HUES64 (cell line): ENCODE measurements around the gene APBA2.

Source experiments
- H3K27ac ChIP-seq: 2 replicates; pipeline ENCODE4 v1.7.0; 2013; ENCODE audit warnings: low read depth, low read length, inconsistent platforms
- H3K27me3 ChIP-seq: 2 replicates; pipeline ENCODE4 v1.6.1; 2013; ENCODE audit warnings: mild to moderate bottlenecking, low read length; ENCODE audit not compliant: insufficient read depth
- H3K36me3 ChIP-seq: 2 replicates; pipeline ENCODE4 v1.6.1; 2013; ENCODE audit warnings: mild to moderate bottlenecking, low read length; ENCODE audit not compliant: insufficient read depth
- H3K4me1 ChIP-seq: 2 replicates; pipeline ENCODE4 v1.6.1; 2013; ENCODE audit warnings: mild to moderate bottlenecking, low read length, moderate library complexity; ENCODE audit not compliant: insufficient read depth
- H3K4me3 ChIP-seq: 2 replicates; pipeline ENCODE4 v1.5.1; 2013; ENCODE audit warnings: mild to moderate bottlenecking, low read length, moderate library complexity
- H3K9ac ChIP-seq: 2 replicates; pipeline ENCODE4 v1.6.1; 2013; ENCODE audit warnings: mild to moderate bottlenecking, low read depth, low read length
- H3K9me3 ChIP-seq: 2 replicates; pipeline ENCODE4 v1.6.1; 2013; ENCODE audit warnings: low read depth, low read length; ENCODE audit not compliant: insufficient read depth
- WGBS: fragments of 150-250, 120-280 bp; methylation state at CpG from one replicate; pipeline ENCODE4 v1.1.7; 2013; ENCODE audit warnings: missing lambda C conversion rate; 5-methylcytosine and 5-hydroxymethylcytosine counted together

APBA2 gene

DNA sequence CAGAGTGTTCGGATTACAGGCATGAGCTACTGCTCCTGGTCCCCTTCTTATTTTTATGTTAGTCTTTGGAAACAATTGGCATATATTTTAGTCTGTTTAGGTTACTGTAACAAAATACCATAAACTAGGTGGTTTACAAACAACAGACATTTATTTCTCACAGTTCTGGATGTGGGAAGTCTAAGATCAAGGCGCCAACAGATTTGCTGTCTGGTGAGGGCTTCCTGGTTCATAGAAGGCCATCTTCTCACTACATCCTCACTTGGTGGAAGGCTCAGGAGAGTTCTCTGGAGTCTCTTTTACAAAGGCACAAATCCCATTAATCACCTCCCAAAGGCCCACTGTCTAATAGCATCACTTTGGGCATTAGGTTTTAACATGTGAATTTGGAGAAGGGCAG, 101.0 kb downstream of the APBA2 start:
- Histone ChIP-seq H3K36me3 (no peaks in the 10 kb centered on the region), H3K27ac (no peak overlapping the region), H3K27me3 (no peaks in the 10 kb centered on the region), H3K9me3 (no peaks in the 10 kb centered on the region), H3K4me1 (peaks cover 4% of the 10 kb centered on the region; the same call in 1 of the 2 replicates), H3K4me3 (no peak overlapping the region), H3K9ac (no peak overlapping the region)
- 97% methylated on average over 2 of the region's 2 CpGs for WGBS

DNA sequence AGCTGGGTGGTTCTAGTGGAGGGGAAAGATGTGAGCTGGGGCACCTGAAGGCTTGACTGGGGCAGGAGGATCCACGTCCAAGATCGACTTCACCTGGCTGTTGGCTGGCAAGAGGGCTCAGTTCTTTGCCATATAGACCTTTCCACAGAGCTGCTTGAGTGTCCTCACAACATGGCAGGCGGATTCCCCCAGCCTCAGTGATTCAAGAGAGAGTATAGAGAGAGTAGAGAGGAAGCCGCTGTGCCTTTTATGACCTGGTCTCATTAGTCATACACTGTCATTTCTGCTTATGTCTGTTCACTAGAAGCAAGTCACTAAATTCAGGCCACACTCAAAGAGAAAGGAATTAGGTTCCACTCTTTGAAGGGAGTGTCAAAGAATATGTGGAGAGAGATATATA, 101.6 kb downstream of the APBA2 start:
- H3K4me1 ChIP-seq, result peaks cover 4% of the 10 kb centered on the region; the same call in 1 of the 2 replicates
- WGBS, result 93% methylated on average over 3 of the region's 4 CpGs
- H3K9ac ChIP-seq, result no peak overlapping the region
- no peak overlapping the region for H3K4me3 ChIP-seq
- H3K36me3 ChIP-seq, result no peaks in the 10 kb centered on the region
- no peaks in the 10 kb centered on the region for H3K27me3 ChIP-seq
- no peaks in the 10 kb centered on the region for H3K9me3 ChIP-seq
- H3K27ac ChIP-seq, result no peak overlapping the region

- Histone ChIP-seq H3K27ac (no peak overlapping the region), H3K36me3 (no peaks in the 10 kb centered on the region), H3K9me3 (no peaks in the 10 kb centered on the region), H3K27me3 (no peaks in the 10 kb centered on the region), H3K9ac (no peak overlapping the region), H3K4me3 (no peak overlapping the region), H3K4me1 (peaks cover 4% of the 10 kb centered on the region; the same call in 1 of the 2 replicates)
- WGBS, result 78% methylated on average over 15 of the region's 15 CpGs
Observed at GRCh38 chr15:28989239-28989830, 103.6 kb downstream of the APBA2 start.

DNA sequence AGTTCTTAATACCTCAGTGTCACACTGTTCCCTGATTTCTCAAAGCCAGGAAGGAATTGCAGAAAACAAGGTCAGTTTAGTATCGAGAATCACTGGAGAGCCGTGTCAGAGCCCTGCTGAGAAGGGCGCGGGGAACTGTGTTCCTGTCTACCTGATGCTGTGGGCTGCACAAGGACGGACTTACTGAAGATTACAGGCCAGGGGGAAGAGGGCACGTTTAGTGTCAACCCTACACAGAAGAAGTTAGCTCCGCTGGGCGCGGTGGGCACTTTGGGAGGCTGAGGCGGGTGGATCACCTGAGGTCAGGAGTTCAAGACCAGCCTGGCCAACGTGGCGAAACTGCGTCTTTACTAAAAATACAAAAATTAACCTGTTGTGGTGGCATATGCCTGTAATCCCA, 104.1 kb downstream of the APBA2 start:
- Histone ChIP-seq H3K9ac (no peak overlapping the region), H3K27me3 (no peaks in the 10 kb centered on the region)

GRCh38 chr15:28990390-28990789, 104.6 kb downstream of the APBA2 start:
- Histone ChIP-seq H3K4me3 (no peak overlapping the region), H3K9ac (no peak overlapping the region), H3K4me1 (peaks cover 8% of the 10 kb centered on the region), H3K27ac (no peak overlapping the region), H3K36me3 (no peaks in the 10 kb centered on the region), H3K27me3 (no peaks in the 10 kb centered on the region), H3K9me3 (no peaks in the 10 kb centered on the region)
- 98% methylated on average over 2 of the region's 2 CpGs for WGBS

More for the DNA sequence above, 104.1 kb downstream of the APBA2 start:
- peaks cover 6% of the 10 kb centered on the region for H3K4me1 ChIP-seq
- whole genome bisulfite sequencing, result 94% methylated on average over 13 of the region's 13 CpGs
- no peaks in the 10 kb centered on the region for H3K36me3 ChIP-seq
- H3K27ac ChIP-seq, result no peak overlapping the region
- no peak overlapping the region for H3K4me3 ChIP-seq
- H3K9me3 ChIP-seq, result no peaks in the 10 kb centered on the region

- Histone ChIP-seq H3K9ac (no peak overlapping the region), H3K4me3 (no peak overlapping the region), H3K9me3 (no peaks in the 10 kb centered on the region), H3K4me1 (peaks cover 9% of the 10 kb centered on the region), H3K27me3 (no peaks in the 10 kb centered on the region), H3K36me3 (no peaks in the 10 kb centered on the region), H3K27ac (no peak overlapping the region)
- 95% methylated on average over 21 of the region's 21 CpGs for WGBS
Observed at GRCh38 chr15:28991236-28992171, 105.7 kb downstream of the APBA2 start.

GRCh38 chr15:28992336-28992864, 106.6 kb downstream of the APBA2 start:
- H3K36me3 ChIP-seq, result no peaks in the 10 kb centered on the region
- no peaks in the 10 kb centered on the region for H3K9me3 ChIP-seq
- no peak overlapping the region for H3K27ac ChIP-seq
- 93% methylated on average over 6 of the region's 6 CpGs for WGBS
- H3K4me1 ChIP-seq, result peaks cover 9% of the 10 kb centered on the region
- no peak overlapping the region; the same call in 1 of the 2 replicates for H3K9ac ChIP-seq
- no peak overlapping the region for H3K4me3 ChIP-seq
- H3K27me3 ChIP-seq, result no peaks in the 10 kb centered on the region

DNA sequence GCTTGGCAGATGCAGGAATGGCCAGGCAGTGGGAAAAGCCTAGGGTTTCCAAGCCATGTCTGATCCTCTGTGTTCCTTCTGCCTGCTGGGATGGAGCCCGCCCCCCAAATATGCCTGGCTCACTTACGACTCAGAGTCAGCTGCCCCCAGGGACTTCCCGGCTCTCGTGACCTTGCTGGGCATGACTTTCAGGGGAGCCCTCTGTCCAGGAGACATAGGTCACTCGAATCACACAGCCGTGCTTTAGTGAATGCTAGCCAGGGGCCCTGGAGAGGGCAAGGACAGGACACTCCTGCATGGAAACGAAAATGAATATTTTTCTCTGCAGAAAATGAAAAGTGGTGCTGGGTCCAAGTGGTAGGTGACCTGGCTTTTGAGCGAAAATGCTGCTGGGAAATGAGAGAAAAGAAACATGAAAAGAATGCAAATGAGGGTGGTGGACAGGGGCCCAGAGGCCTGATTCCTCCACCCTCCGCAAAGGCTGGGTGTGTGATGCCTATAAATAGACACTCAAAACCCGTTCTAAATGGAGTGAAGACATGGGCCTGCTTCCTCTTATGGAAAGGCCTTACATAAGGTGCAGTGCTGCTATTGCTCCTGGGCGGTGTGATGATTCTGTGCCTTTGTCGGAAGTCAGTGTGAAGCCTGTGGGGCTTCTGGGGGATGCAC, 107.4 kb downstream of the APBA2 start:
- Histone ChIP-seq H3K36me3 (no peaks in the 10 kb centered on the region), H3K9me3 (no peaks in the 10 kb centered on the region), H3K4me1 (peaks cover 9% of the 10 kb centered on the region), H3K4me3 (no peak overlapping the region), H3K27me3 (no peaks in the 10 kb centered on the region), H3K9ac (no peak overlapping the region), H3K27ac (no peak overlapping the region)
- 84% methylated on average over 12 of the region's 12 CpGs for WGBS

DNA sequence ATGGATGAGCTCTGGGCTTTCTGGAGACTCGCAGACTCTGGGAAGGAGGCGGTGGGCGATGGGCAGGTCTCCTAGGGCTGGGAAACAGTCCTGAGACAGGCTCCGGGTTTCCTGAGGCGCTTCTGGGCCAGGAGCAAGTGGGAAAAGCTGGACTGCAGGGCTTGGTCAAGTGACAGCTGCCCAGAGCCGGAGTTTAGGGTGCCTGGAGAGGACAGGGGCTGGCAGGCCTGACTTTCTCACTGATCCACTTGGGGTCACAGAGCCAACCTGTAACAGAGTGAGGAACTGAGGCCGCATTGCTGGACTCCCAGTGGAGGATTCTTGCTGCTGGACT, 107.9 kb downstream of the APBA2 start:
- 93% methylated on average over 7 of the region's 7 CpGs for WGBS
- H3K36me3 ChIP-seq, result no peaks in the 10 kb centered on the region
- H3K4me1 ChIP-seq, result peaks cover 9% of the 10 kb centered on the region
- H3K4me3 ChIP-seq, result no peak overlapping the region
- H3K9me3 ChIP-seq, result no peaks in the 10 kb centered on the region
- no peak overlapping the region for H3K9ac ChIP-seq
- H3K27ac ChIP-seq, result no peak overlapping the region
- H3K27me3 ChIP-seq, result no peaks in the 10 kb centered on the region

- 91% methylated on average over 14 of the region's 14 CpGs for WGBS
- no peak overlapping the region for H3K9ac ChIP-seq
- H3K4me3 ChIP-seq, result no peak overlapping the region
- no peaks in the 10 kb centered on the region for H3K36me3 ChIP-seq
- no peak overlapping the region for H3K27ac ChIP-seq
- H3K4me1 ChIP-seq, result peaks cover 9% of the 10 kb centered on the region
- H3K9me3 ChIP-seq, result no peaks in the 10 kb centered on the region
- no peaks in the 10 kb centered on the region for H3K27me3 ChIP-seq
Observed at GRCh38 chr15:28994142-28994830, 108.5 kb downstream of the APBA2 start.
